WTC11 (cell line): ENCODE data around the gene FAM89A. TPM values are rescaled to one million over a fixed set of nuclear protein-coding genes. Genes with fewer than 3 reads are reported as not detected.

Experiments used
- ATAC-seq: fragments of 200-7000 bp; cut with Tn5 transposase; 2 replicates; pipeline ENCODE4 v1.10.0; 2021; ENCODE audit warnings: mild to moderate bottlenecking, moderate library complexity
- CTCF ChIA-PET: fragments of 300-600 bp; sonication (Branson Sonifier 250); formaldehyde crosslinking; loops from one replicate; lab custom pipeline; 2021; ENCODE audit warnings: antibody characterized with exemption; lab: Charles Lee
- POLR2A ChIA-PET: fragments of 350-600 bp; sonication (Branson Sonifier 250); formaldehyde crosslinking; loops from one replicate; lab custom pipeline; 2021; ENCODE audit warnings: antibody characterized with exemption; lab: Charles Lee
- DNase-seq: peaks from one replicate; pipeline ENCODE4 v3.0.0; 2021; ENCODE audit warnings: low spot score
- H3K27ac Mint-ChIP-seq: 2 replicates; pipeline ENCODE4 v1.8.0; 2021; ENCODE audit warnings: mixed read lengths
- H3K27me3 Mint-ChIP-seq: 2 replicates; pipeline ENCODE4 v1.8.0; 2021; ENCODE audit warnings: low read depth, mild to moderate bottlenecking, moderate library complexity, mixed read lengths
- H3K36me3 Mint-ChIP-seq: 2 replicates; pipeline ENCODE4 v1.8.0; 2021; ENCODE audit warnings: mixed read lengths
- H3K4me1 Mint-ChIP-seq: 2 replicates; pipeline ENCODE4 v1.8.0; 2022; ENCODE audit warnings: mixed read lengths
- H3K4me3 Mint-ChIP-seq: 2 replicates; pipeline ENCODE4 v1.8.0; 2021; ENCODE audit warnings: mild to moderate bottlenecking, moderate library complexity, mixed read lengths
- H3K9me3 Mint-ChIP-seq: 2 replicates; pipeline ENCODE4 v1.8.0; 2021; ENCODE audit warnings: mixed read lengths
- FOXJ3 ChIP-seq: sonication (generic); formaldehyde crosslinking; IDR thresholded peaks from 2 replicates; pipeline ENCODE4 v1.9.0; 2021; ENCODE audit warnings: missing genetic modification reagents, mild to moderate bottlenecking, borderline replicate concordance
- JAZF1 ChIP-seq: fragments of 250-450 bp; sonication (Bioruptor Pico); IDR thresholded peaks from 2 replicates; pipeline ENCODE4 v1.9.0; 2021; ENCODE audit warnings: moderate library complexity, mild to moderate bottlenecking, inconsistent platforms
- MXD4 ChIP-seq: fragments of 250-450 bp; sonication (Bioruptor Pico); IDR thresholded peaks from 2 replicates; pipeline ENCODE4 v1.8.0; 2021; ENCODE audit warnings: mild to moderate bottlenecking, moderate library complexity, borderline replicate concordance
- MYBL2 ChIP-seq: sonication (generic); formaldehyde crosslinking; IDR thresholded peaks from 2 replicates; pipeline ENCODE4 v1.8.1; 2023; ENCODE audit warnings: mild to moderate bottlenecking, moderate library complexity, missing genetic modification reagents
- NFYB ChIP-seq: sonication (generic); formaldehyde crosslinking; conservative IDR thresholded peaks from 2 replicates; pipeline ENCODE4 v1.8.0; 2022; ENCODE audit warnings: low read depth, missing genetic modification reagents
- RELA ChIP-seq: sonication (generic); formaldehyde crosslinking; IDR thresholded peaks from 2 replicates; pipeline ENCODE4 v1.8.1; 2022; ENCODE audit warnings: missing genetic modification reagents, mild to moderate bottlenecking, borderline replicate concordance
- SMAD4 ChIP-seq: sonication (generic); formaldehyde crosslinking; IDR thresholded peaks from 2 replicates; pipeline ENCODE4 v1.8.0; 2022; ENCODE audit warnings: mild to moderate bottlenecking, missing genetic modification reagents
- SP1 ChIP-seq: sonication (generic); formaldehyde crosslinking; conservative IDR thresholded peaks from 2 replicates; pipeline ENCODE4 v1.8.1; 2022; ENCODE audit warnings: missing genetic modification reagents
- ZBTB21 ChIP-seq: sonication (generic); formaldehyde crosslinking; IDR thresholded peaks from 2 replicates; pipeline ENCODE4 v1.8.1; 2023; ENCODE audit warnings: mild to moderate bottlenecking, missing genetic modification reagents, borderline replicate concordance
- total RNA-seq: library from RNA; stranded (reverse); gene quantifications from 3 replicates; pipeline ENCODE4 v1.2.3, GENCODE V29; 2021
- TF ChIP-seq, protein P1 (sequence below): sonication (generic); formaldehyde crosslinking; IDR thresholded peaks from 2 replicates; pipeline ENCODE4 v1.8.1; 2022; ENCODE audit warnings: low read depth, missing genetic modification reagents, borderline replicate concordance
- TF ChIP-seq, protein P2 (sequence below): sonication (generic); formaldehyde crosslinking; IDR thresholded peaks from 2 replicates; pipeline ENCODE4 v1.8.1; 2023; ENCODE audit warnings: mild to moderate bottlenecking, missing genetic modification reagents, moderate library complexity
- TF ChIP-seq, protein P3 (sequence below): fragments of 250-450 bp; sonication (Bioruptor Pico); conservative IDR thresholded peaks from 2 replicates; pipeline ENCODE4 v1.9.0; 2021; ENCODE audit warnings: mild to moderate bottlenecking
- TF ChIP-seq, protein P4 (sequence below): sonication (generic); formaldehyde crosslinking; IDR thresholded peaks from 2 replicates; pipeline ENCODE4 v1.8.1; 2022; ENCODE audit warnings: mild to moderate bottlenecking, missing genetic modification reagents, moderate library complexity, borderline replicate concordance
- TF ChIP-seq, protein P5 (sequence below): sonication (generic); formaldehyde crosslinking; IDR thresholded peaks from 2 replicates; pipeline ENCODE4 v1.8.1; 2022; ENCODE audit warnings: low read depth, mild to moderate bottlenecking, moderate library complexity, missing genetic modification reagents, borderline replicate concordance
- TF ChIP-seq, protein P6 (sequence below): fragments of 250-450 bp; sonication (Bioruptor Pico); IDR thresholded peaks from 2 replicates; pipeline ENCODE4 v1.9.0; 2021; ENCODE audit warnings: mild to moderate bottlenecking, borderline replicate concordance
- TF ChIP-seq, protein P7 (sequence below): sonication (generic); formaldehyde crosslinking; IDR thresholded peaks from 2 replicates; pipeline ENCODE4 v1.8.1; 2023; ENCODE audit warnings: mild to moderate bottlenecking, moderate library complexity, missing genetic modification reagents
- TF ChIP-seq, protein P8 (sequence below): sonication (generic); formaldehyde crosslinking; conservative IDR thresholded peaks from 2 replicates; pipeline ENCODE4 v1.8.1; 2023; ENCODE audit warnings: mild to moderate bottlenecking, low read depth, missing genetic modification reagents, moderate library complexity
- TF ChIP-seq, protein P9 (sequence below): fragments of 250-450 bp; sonication (Bioruptor Pico); IDR thresholded peaks from 2 replicates; pipeline ENCODE4 v2.1.2; 2022; ENCODE audit warnings: mild to moderate bottlenecking, moderate library complexity

FAM89A gene
- total RNA-seq, 1 experiment from 2014 or later: 2.4 TPM

DNA sequence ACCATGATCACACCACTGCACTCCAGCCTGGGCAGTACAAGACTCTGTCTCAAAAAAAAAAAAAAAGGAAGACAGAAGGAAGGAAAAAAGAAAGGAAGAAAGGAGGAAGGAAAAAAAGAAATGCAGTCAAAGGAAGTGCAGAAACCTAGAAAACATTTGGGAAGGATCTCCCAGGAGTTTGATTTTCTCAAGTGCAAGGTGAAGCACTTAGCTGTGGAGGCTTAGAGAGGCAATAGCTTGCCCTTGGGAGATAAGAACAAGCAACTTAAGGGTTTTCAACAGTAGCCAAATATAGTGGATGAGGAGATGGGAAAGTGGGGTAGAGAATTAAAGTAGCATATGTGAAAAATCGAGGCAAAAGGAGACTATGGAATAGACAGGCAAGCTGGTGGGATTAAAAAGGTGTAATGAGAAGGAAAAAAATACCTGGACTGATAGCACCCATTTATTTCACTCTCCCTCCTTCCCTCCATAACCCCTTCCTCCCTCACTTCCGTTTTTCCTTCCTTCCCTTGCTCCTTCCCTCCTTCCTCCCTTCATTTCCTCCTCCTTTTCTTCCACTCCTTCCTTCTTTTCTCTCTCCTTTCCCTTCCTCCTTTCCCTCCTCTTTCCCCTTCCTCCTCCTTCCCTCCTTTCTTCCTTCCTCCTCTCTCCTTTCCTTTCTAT is 6.8 kb upstream of the FAM89A start:
- Mint-ChIP-seq H3K27me3 (peaks cover 79% of the 10 kb centered on the region), H3K9me3 (peaks cover 3% of the 10 kb centered on the region; the same call in 1 of the 2 replicates), H3K4me3 (no peak overlapping the region), H3K36me3 (no peaks in the 10 kb centered on the region), H3K27ac (no peak overlapping the region), H3K4me1 (no peaks in the 10 kb centered on the region)
- ChIA-PET POLR2A (no interaction called here), CTCF (no interaction called here)
- TF ChIP-seq, protein P1, sequence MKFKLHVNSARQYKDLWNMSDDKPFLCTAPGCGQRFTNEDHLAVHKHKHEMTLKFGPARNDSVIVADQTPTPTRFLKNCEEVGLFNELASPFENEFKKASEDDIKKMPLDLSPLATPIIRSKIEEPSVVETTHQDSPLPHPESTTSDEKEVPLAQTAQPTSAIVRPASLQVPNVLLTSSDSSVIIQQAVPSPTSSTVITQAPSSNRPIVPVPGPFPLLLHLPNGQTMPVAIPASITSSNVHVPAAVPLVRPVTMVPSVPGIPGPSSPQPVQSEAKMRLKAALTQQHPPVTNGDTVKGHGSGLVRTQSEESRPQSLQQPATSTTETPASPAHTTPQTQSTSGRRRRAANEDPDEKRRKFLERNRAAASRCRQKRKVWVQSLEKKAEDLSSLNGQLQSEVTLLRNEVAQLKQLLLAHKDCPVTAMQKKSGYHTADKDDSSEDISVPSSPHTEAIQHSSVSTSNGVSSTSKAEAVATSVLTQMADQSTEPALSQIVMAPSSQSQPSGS (CRISPR knock-in tag): no peak
- TF ChIP-seq, protein P2, sequence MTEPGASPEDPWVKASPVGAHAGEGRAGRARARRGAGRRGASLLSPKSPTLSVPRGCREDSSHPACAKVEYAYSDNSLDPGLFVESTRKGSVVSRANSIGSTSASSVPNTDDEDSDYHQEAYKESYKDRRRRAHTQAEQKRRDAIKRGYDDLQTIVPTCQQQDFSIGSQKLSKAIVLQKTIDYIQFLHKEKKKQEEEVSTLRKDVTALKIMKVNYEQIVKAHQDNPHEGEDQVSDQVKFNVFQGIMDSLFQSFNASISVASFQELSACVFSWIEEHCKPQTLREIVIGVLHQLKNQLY: no peak
- TF ChIP-seq JAZF1 (no peak), ZBTB21 (CRISPR knock-in tag) (no peak), NFYB (CRISPR knock-in tag) (no peak), SMAD4 (CRISPR knock-in tag) (no peak), FOXJ3 (CRISPR knock-in tag) (no peak), RELA (CRISPR knock-in tag) (no peak), SP1 (CRISPR knock-in tag) (no peak), MXD4 (no peak), MYBL2 (CRISPR knock-in tag) (no peak)
- TF ChIP-seq, protein P3, sequence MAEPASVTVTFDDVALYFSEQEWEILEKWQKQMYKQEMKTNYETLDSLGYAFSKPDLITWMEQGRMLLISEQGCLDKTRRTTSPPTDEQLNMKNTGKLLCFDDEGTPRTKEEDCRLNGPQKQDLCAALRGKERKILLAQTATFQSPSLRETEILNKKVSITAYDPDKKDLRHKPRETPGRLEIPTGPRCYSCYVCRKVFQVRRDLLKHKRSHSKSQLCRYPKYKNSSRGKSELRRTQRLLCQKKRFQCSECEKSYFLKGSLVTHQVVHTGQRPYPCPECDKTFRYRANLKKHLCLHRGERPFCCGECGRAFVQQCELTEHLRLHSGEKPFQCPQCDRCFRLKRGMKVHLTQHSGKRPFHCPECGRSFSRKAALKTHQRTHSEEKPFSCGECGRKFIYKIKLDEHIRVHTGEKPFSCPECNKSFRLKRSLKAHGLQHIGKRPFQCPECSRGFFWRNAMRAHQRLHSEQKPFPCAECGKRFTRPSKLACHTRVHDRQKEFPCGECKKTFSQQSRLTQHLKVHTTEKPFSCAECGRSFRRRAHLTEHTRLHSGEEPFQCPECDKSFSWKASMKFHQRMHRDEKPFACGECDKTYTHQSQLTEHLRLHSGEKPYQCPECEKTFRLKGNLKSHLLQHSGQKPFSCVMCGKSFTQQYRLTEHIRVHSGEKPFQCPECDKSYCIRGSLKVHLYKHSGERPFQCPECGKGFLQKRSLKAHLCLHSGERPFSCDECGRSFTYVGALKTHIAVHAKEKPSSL (CRISPR knock-in tag): no peak
- TF ChIP-seq, protein P4, sequence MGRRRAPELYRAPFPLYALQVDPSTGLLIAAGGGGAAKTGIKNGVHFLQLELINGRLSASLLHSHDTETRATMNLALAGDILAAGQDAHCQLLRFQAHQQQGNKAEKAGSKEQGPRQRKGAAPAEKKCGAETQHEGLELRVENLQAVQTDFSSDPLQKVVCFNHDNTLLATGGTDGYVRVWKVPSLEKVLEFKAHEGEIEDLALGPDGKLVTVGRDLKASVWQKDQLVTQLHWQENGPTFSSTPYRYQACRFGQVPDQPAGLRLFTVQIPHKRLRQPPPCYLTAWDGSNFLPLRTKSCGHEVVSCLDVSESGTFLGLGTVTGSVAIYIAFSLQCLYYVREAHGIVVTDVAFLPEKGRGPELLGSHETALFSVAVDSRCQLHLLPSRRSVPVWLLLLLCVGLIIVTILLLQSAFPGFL (CRISPR knock-in tag): no peak
- TF ChIP-seq, protein P5, sequence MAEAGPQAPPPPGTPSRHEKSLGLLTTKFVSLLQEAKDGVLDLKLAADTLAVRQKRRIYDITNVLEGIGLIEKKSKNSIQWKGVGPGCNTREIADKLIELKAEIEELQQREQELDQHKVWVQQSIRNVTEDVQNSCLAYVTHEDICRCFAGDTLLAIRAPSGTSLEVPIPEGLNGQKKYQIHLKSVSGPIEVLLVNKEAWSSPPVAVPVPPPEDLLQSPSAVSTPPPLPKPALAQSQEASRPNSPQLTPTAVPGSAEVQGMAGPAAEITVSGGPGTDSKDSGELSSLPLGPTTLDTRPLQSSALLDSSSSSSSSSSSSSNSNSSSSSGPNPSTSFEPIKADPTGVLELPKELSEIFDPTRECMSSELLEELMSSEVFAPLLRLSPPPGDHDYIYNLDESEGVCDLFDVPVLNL (CRISPR knock-in tag): no peak
- TF ChIP-seq, protein P6, sequence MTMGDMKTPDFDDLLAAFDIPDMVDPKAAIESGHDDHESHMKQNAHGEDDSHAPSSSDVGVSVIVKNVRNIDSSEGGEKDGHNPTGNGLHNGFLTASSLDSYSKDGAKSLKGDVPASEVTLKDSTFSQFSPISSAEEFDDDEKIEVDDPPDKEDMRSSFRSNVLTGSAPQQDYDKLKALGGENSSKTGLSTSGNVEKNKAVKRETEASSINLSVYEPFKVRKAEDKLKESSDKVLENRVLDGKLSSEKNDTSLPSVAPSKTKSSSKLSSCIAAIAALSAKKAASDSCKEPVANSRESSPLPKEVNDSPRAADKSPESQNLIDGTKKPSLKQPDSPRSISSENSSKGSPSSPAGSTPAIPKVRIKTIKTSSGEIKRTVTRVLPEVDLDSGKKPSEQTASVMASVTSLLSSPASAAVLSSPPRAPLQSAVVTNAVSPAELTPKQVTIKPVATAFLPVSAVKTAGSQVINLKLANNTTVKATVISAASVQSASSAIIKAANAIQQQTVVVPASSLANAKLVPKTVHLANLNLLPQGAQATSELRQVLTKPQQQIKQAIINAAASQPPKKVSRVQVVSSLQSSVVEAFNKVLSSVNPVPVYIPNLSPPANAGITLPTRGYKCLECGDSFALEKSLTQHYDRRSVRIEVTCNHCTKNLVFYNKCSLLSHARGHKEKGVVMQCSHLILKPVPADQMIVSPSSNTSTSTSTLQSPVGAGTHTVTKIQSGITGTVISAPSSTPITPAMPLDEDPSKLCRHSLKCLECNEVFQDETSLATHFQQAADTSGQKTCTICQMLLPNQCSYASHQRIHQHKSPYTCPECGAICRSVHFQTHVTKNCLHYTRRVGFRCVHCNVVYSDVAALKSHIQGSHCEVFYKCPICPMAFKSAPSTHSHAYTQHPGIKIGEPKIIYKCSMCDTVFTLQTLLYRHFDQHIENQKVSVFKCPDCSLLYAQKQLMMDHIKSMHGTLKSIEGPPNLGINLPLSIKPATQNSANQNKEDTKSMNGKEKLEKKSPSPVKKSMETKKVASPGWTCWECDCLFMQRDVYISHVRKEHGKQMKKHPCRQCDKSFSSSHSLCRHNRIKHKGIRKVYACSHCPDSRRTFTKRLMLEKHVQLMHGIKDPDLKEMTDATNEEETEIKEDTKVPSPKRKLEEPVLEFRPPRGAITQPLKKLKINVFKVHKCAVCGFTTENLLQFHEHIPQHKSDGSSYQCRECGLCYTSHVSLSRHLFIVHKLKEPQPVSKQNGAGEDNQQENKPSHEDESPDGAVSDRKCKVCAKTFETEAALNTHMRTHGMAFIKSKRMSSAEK: no peak
- TF ChIP-seq, protein P7, sequence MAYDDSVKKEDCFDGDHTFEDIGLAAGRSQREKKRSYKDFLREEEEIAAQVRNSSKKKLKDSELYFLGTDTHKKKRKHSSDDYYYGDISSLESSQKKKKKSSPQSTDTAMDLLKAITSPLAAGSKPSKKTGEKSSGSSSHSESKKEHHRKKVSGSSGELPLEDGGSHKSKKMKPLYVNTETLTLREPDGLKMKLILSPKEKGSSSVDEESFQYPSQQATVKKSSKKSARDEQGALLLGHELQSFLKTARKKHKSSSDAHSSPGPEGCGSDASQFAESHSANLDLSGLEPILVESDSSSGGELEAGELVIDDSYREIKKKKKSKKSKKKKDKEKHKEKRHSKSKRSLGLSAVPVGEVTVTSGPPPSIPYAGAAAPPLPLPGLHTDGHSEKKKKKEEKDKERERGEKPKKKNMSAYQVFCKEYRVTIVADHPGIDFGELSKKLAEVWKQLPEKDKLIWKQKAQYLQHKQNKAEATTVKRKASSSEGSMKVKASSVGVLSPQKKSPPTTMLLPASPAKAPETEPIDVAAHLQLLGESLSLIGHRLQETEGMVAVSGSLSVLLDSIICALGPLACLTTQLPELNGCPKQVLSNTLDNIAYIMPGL (CRISPR knock-in tag): no peak
- TF ChIP-seq, protein P8, sequence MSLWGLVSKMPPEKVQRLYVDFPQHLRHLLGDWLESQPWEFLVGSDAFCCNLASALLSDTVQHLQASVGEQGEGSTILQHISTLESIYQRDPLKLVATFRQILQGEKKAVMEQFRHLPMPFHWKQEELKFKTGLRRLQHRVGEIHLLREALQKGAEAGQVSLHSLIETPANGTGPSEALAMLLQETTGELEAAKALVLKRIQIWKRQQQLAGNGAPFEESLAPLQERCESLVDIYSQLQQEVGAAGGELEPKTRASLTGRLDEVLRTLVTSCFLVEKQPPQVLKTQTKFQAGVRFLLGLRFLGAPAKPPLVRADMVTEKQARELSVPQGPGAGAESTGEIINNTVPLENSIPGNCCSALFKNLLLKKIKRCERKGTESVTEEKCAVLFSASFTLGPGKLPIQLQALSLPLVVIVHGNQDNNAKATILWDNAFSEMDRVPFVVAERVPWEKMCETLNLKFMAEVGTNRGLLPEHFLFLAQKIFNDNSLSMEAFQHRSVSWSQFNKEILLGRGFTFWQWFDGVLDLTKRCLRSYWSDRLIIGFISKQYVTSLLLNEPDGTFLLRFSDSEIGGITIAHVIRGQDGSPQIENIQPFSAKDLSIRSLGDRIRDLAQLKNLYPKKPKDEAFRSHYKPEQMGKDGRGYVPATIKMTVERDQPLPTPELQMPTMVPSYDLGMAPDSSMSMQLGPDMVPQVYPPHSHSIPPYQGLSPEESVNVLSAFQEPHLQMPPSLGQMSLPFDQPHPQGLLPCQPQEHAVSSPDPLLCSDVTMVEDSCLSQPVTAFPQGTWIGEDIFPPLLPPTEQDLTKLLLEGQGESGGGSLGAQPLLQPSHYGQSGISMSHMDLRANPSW: no peak
- TF ChIP-seq, protein P9, sequence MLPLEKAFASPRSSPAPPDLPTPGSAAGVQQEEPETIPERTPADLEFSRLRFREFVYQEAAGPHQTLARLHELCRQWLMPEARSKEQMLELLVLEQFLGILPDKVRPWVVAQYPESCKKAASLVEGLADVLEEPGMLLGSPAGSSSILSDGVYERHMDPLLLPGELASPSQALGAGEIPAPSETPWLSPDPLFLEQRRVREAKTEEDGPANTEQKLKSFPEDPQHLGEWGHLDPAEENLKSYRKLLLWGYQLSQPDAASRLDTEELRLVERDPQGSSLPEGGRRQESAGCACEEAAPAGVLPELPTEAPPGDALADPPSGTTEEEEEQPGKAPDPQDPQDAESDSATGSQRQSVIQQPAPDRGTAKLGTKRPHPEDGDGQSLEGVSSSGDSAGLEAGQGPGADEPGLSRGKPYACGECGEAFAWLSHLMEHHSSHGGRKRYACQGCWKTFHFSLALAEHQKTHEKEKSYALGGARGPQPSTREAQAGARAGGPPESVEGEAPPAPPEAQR (CRISPR knock-in tag): no peak
- no peak for ATAC-seq
- no peak for DNase-seq
